GM19452 (cell line): ENCODE results near the gene ZBTB43.
A peak's percentile ranks its signal among the peaks of the same experiment; 100 is the strongest.
"Not testable (repeated sequence)": the region's sequence is repeated elsewhere in the genome, so short reads cannot be mapped to it uniquely, and the experiment has no call there.

Source experiments
- ATAC-seq: cut with Tn5 transposase; IDR thresholded peaks from one replicate; pipeline ENCODE4 v1.9.1; 2021; ENCODE audit not compliant: unreplicated experiment

The ZBTB43 gene

DNA sequence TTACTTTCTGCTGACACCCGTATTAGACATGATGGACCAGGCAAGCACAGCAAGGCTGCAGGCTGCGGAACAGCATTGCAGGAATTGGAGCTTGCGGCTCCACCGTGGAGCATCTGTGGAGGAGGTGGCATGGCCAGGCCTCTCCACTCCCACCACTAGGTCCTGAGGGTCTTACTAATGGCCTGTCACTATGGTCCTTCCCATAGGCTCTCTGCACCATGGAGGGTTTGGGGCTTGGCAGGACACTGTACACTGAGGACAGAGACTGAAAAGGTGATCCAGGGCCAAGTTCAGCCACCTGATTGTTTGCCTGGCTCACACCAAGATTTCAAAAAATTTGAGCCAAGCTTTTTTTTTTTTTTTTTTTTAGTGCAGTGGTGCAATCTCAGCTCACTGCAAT lies 14.3 kb upstream of the ZBTB43 start:
- ATAC-seq: no peak

DNA sequence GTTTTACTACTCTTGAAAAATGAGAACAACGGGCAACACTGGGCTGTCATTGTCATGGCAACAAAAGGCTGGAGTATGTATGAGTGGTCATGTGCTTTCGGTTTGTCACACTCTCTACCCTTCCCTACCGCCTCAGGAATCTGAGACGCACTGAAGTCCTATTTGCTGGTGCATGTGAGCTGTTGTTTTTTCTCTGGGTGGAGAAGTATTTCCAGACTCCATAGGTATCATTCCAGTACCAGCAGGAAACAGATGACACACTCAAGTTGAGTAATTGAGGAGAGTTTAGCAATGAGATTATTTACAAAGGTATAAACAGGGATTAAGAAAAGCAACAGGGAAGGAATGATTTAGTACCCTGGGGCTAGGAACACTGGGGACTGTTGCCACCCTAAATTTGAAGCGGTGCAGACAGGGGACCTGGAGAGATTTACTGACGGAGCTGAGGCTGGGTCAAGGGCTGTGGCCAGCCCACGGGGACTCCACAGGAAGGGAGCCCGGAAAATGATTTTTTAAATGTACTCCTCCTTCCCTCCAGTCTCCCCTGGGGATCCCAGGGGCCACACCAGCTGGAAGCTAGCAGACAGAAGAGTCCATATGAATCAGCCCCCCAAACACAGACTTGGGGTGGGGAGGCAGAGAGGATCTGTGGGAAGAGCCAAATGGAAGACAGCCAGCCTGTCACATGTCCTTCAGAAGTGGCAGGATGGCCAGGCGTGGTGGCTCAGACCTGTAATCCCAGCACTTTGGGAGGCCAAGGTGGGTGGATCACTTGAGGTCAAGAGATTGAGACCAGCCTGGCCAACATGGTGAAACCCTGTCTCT lies 13.2 kb upstream of the ZBTB43 start:
- ATAC-seq: no peak

DNA sequence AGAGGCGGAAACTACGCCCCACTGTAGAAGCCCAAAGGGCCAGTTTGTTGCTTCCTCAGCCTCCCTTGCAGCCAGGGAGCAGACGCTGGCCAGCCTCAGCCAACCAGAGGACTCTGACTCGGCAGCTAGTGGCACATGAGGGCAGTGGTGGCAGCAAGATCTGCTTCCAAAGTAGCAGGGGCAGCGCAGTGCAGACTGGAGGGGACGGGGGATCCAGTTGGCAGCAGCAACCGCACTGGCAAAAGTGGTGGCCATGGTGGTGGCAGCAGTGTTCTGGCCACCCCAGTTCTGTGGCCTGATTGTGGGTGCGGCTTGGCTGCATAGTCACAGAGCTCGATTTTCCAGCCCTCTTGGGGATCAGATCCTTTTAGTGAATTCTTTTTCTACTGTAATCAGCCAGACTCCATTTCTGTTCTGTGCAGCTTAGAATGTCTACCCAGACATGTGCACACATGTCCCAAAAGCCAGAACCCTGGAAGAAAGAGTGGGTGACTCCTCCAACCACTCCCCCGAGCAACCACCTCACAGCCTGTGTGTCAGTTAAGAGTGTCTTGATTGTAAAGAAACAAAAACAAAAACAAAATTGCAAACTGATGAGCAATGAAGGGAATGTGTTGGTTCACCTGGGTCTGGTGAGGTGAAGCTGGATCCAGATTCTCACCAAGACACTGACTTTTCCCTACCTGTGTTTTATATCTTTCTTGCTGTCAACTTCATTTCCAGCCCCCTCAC lies 11.0 kb upstream of the ZBTB43 start:
- no peak for ATAC-seq

DNA sequence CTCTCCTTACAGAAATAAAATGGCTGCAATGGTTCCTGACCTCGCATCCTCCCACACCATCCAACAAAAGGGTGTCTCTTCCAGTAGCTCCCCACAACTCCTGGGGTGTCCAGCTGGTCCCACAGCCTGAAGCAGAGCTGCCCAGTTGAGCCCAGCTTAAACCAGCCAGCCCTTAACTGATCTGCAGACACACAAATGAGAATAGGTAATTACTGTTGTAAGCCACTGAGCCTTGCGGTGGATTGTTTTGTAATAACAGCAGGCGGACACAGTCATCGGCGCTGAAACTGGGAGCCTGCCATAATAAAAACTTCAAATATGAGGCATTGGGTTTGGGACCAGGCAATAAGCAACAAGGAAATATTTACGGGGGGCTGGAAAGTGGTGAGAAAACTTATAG lies 10.4 kb upstream of the ZBTB43 start:
- no peak for ATAC-seq

DNA sequence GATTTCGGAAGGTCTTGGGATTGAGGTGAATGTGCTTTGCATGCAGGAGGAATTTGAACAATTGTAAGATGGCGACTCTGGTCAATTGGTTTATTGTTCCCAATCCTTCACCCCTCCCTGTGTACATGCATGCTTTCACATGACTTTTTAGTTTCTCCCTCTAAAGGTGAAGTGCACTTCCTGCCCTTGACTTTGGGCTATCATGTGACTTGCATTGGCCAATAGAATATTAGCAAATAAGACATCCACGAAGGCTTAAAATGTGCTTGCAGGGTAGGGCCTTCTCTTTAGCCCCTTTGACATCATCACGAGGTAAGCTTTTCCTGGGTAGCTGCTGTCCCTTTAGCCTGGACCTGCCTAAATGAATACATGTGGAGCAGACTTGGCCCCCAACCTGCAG lies 8.1 kb upstream of the ZBTB43 start:
- ATAC-seq: no peak

DNA sequence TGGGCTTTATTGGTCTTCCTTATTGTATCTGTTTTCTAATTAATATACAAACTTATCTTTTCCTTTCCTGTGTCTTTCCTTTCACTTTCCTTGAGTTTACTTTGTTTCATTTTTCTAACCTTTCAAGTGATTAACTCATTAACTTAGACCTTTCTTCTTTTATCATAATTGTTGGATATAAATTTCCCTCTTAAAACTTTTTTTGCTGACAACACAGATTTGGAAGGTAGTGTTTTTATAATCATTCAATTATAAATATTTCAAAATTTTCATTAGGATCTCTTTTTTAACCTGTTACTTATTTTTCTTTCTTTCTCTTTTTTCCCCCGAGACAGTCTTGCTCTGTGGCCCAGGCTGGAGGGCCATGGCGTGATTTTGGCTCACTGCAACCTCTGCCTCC lies 6.9 kb upstream of the ZBTB43 start:
- ATAC-seq: no peak

DNA sequence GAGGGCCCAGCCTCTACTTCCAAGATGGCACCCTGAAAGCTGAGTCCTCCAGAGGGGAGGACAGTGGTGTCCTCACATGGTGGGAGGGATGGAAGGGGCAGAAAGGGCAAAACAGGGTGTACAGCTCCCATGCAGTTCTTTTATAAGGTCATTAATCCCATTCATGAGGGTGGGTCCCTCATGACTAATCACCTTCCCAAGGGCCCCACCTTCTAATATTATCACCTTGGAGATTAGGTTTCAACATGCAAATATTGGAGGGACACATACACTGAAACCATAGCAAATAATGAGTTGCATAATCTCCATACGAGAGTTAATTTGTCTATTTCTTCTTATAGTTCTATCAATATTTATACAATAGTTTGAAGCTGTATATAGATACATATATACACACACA lies 5.8 kb upstream of the ZBTB43 start:
- no peak for ATAC-seq

DNA sequence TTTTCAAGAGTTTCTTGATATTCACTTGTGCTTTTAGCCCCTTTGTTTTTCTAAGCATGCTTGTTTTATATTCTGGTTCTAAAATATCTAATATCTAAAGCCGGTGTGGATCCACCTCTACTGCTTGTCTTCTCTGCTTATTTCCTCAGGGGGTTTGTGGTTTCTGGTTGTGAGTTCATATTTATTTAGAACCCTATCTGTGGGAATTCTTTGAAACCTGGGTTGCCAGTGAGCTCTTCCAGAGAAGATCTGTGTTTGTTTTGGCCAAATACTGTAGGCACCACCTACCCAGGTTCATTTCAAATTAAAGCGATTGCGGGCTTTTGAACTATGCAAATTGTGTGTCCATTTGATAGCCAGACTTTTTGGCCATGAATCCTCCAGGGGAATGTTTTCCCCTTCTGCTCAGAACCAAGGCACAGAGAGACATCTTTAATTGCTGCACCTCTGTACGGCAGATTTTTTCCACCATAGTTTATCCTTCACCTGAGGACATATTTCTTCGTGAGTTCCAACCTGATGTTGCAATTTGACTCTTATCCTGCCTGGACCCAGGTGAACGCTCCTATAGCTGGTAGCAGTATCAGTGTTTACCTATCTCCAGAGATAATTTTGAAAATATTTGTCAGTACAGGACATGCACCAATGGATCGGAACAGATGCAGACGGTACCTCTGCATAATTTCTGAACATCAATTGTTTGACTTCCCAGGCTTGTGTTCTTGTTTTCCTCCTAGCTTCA lies 2.4 kb upstream of the ZBTB43 start:
- no peak for ATAC-seq

DNA sequence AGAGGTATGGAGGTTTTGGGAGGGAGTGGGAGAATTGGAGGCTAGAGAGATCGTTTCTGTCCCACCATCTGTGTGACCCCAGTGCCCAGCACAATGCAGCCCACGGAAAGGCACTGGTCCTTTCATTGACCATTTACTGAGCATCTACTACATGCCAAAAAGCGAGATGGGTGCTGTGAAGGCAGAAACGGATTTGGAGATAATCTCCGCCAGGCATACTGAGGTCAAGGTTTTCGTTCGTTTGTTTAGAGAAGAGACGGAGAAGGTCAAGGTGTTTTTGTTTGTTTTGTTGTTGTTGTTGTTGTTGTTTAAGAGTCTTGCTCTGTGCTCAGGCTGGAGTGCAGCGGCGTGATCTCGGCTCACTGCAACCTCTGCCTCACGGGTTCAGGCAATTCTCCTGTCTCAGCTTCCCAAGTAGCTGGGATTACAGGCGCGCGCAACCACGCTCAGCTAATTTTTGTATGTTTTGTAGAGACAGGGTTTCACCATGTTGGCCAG lies 593 bp upstream of the ZBTB43 start:
- no peak for ATAC-seq

DNA sequence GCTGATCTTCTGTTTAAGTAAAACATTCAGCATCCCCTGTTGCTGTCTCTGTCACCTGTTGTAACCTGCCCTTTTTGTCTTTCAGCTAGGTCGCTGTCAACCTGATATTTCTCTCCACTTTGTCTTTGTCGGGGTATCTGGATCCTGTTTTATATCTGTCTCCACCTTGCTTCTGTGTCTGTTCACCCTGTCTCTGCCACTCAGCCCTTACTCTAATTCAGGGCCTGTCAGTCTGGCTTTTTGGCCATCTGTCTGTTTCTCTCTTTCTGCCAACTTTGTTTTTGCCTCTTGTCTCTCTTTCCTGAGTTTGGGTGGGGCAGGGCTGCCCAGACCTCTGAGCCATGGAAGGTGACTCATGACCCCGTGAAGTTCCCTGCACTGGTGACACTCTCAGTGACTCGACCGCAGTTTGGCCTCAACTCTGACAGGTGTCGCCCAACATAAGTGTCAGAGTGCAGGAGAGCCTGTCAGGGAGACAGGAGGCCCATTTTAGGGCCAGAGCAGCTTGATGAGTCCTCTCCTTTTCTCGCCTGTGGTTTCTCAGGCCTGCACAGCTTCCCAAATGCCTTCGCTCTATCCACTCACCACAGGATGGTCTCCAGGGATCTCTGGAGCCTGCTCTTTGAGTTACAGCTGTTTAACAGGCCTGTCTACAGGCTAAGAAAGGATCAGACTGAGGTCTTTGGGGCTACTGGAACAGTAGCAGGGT lies 868 bp downstream of the ZBTB43 start:
- peak; percentile 75 for ATAC-seq

DNA sequence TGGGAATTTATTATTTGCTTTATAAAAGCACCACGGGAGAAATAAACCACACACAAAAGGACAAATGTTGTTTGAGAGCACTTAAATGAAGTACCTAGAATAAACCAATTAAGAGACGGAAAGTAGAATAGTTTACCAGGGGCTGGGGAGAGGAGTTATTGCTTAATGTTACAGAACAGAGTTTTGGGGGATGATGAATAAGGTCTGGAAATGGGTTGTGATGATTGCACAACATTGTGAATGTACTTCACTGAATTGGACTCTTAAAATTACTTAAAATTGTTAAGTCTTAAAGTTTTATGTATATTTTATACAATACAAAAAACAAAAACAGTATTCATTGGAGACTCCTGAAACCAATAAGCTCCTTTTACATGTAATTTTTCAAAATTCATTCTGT lies 1.5 kb downstream of the ZBTB43 start:
- no peak for ATAC-seq

DNA sequence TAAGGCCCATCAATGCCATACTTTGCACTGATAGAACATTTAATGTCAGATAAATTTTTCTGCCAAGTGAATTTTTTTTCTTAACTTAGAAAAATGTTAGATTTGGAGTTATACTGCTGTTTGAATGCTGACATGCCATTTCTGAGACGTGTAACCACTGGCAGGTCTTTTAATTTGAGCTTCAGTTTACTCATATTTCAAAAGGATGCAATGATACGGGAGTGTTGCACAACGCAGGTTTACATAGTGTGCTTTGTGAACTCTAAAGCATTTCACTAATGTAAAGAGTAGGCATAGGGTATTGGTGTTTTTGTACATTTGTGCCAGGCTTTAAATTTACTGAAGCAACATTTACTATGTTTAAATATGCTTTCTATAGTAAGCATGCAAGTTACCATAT lies 4.2 kb downstream of the ZBTB43 start:
- no peak for ATAC-seq

DNA sequence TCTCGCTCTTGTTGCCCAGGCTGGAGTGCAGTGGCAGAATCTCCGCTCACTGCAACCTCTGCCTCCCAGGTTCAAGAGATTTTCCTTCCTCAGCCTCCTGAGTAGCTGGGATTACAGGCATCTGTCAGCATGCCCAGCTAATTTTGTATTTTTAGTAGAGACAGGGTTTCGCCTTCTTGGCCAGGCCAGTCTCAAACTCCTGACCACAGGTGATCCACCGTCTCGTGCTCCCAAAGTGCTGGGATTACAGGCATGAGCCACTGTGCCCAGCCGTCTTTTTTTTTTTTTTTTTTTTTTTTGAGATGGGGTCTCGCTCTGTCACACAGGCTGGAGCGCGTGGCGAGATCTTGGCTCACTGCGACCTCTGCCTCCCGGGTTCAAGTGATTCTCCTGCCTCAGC lies 5.4 kb downstream of the ZBTB43 start:
- not testable (repeated sequence) for ATAC-seq

DNA sequence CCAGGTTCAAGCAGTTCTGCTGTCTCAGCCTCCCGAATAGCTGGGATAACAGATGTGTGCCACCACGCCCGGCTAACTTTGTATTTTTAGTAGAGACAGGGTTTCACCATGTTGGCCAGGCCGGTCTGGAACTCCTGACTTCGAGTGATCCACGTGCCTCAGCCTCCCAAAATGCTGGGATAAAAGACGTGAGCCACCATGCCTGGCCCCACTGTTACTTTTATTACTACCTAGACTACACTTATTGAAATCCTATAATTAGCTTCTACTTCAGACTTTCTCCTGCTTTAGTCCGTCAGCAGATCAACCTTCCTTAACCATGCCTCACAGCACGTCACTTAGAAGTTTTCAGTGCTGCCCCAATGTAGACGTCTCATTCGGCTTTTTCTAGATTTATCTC lies 8.2 kb downstream of the ZBTB43 start:
- no peak for ATAC-seq

DNA sequence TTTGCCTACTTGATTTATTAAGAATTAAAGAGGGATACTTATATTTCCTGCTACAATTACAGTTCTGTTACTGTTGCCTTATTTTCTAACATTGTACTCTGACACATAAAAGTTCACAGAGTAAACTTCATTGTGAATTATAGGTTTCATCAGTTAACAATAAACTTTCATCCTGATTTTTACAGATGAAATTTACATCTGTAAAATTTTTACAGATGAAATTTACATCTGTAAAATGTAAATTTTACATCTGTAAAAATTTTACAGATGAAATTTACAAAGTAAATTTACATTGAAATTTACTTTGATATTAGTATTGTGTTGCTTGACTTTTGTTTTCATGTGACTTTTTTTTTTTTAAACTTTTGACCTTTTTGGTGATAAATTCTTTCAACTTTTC lies 9.3 kb downstream of the ZBTB43 start:
- no peak for ATAC-seq

DNA sequence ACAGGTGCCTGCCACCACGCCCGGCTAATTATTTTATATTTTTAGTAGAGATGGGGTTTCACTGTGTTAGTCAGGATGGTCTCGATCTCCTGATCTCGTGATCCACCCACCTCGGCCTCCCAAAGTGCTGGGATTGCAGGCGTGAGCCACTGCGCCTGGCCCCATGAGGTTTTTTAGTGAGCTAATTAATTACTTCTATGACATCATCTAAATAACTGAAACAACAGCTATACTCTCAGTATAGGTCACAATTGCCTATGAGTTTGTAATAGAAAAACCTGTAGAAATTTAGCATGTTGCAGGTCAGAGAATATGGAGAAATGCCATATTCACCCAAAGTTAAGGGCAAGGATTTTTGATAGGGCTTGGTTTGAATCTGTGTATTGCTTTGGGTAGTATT lies 12.8 kb downstream of the ZBTB43 start:
- not testable (repeated sequence) for ATAC-seq

DNA sequence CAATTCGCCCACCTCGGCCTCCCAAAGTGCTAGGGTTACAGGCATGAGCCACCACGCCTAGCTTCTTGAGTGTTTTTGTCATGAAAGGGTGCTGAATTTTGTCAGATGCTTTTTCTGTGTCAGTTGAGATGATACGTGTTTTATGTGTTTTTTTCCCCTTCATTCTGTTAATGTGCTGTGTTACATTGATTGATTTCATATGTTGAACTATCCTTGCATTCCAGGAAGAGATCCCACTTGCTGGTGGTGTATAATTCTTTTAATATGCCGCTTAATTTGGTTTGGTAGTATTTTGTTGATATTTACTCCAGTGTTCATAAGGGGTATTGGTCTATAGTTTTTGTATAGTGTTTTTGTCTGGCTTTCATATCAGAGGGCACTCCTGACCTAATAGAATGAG lies 13.6 kb downstream of the ZBTB43 start:
- no peak for ATAC-seq

DNA sequence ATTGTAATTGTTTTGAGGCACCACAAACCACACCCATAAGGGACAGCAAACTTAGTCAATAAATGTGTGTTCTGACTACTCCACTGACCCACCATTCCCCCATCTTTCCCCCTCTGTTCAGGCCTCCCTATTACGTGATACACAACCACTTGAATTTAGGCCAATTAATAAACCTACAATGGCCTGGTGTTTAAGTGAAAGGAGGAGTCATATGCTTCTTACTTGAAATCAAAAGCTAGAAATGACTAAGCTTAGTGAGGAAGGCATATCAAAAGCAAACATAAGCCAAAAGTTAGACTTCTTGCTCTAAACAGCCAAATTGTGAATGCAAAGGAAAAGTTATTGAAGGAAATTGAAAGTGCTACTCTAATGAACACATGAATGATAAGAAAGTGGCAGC lies 14.6 kb downstream of the ZBTB43 start:
- no peak for ATAC-seq

DNA sequence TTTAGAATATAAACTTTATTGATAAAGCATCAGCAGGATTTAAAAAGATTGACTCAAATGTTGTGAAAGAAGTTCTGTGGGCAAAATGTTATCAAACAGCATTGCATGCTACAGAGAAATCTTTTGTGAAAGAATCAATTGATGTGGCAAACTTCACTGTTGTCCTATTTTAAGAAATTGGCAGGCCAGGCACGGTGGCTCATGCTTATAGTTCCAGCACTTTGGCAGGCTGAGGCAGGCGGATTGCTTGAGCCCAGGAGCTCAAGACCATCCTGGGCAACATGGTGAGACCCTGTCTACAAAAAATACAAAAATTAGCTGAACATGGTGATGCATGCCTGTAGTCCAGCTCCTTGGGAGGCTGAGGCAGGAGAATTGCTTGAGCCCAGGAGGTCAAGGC lies 17.4 kb downstream of the ZBTB43 start:
- ATAC-seq: no peak

DNA sequence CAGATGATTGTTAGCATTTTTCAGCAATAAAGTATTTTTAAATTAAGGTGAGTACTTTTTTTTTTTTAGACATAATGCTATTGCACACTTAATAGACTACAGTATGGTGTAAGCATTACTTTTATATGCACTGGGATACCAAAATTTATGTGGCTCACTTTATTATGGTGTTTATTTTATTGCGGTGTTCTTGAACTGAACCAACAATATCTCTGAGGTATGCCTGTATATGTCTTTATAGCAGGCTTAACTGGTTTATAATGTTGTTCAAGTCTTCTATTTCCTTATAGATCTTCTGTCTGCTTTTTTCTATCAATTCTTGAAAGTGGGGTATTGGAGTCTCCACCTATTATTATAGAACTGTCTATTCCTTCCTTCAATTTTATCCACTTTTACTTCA lies 18.0 kb downstream of the ZBTB43 start:
- no peak for ATAC-seq

DNA sequence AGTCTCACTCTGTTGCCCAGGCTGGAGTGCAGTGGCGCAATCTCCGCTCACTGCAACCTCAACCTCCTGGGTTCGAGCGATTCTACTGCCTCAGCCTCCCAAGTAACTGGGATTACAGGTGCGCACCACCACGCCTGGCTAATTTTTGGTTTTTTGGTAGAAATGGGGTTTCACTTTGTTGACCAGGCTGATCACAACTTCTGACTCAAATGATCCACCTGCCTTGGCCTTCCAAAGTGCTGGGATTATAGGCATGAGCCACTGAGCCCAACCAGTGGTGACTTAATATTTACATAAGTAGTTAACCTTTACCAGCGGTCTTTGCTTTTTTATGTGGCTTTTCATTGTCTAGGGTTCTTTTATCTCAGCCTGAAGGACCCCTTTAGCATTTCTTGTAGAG lies 19.2 kb downstream of the ZBTB43 start:
- not testable (repeated sequence) for ATAC-seq
